ENCODE data around the gene CEP70. TPM values are rescaled to one million over a fixed set of nuclear protein-coding genes. Genes with fewer than 3 reads are reported as not detected.
A peak's percentile ranks its signal among the peaks of the same experiment; 100 is the strongest.
"Not testable (repeated sequence)": the region's sequence is repeated elsewhere in the genome, so short reads cannot be mapped to it uniquely, and the experiment has no call there.

Gene CEP70
- total and polyA plus RNA-seq, 12 donors = 10.6 to 32.2 (median 23.8) TPM

DNA sequence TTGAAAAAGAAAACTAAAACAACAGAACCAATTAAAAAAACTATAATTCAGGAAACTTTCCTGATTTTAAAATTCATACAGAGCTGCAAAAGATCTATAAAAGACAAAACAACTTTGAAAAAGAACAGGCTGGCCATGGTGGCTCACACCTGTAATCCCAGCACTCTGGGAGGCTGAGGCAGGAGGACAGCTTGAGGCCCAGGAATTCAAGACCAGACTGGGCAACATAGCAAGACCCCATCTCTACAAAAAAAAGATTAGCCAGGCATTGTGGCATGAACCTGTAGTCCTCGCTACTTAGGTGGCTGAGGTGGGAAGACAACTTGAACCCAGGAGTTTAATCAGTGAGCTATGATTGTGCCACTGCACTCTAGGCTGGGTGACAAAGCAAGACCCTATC lies 6.7 kb downstream of the CEP70 start:
- peaks cover 0 to 6% (median 0%) of the 10 kb centered on the region in 11 donors for H3K9me3 ChIP-seq
- 100% methylated on average over 1 of the region's 1 CpG for WGBS, 2 donors
- TF ChIP-seq, protein P1, sequence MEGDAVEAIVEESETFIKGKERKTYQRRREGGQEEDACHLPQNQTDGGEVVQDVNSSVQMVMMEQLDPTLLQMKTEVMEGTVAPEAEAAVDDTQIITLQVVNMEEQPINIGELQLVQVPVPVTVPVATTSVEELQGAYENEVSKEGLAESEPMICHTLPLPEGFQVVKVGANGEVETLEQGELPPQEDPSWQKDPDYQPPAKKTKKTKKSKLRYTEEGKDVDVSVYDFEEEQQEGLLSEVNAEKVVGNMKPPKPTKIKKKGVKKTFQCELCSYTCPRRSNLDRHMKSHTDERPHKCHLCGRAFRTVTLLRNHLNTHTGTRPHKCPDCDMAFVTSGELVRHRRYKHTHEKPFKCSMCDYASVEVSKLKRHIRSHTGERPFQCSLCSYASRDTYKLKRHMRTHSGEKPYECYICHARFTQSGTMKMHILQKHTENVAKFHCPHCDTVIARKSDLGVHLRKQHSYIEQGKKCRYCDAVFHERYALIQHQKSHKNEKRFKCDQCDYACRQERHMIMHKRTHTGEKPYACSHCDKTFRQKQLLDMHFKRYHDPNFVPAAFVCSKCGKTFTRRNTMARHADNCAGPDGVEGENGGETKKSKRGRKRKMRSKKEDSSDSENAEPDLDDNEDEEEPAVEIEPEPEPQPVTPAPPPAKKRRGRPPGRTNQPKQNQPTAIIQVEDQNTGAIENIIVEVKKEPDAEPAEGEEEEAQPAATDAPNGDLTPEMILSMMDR (IDR thresholded peaks at IDR 0.05) = no peak
- intact Hi-C loops (cut with DNase I) = loop anchor here in 1 of 10 donors (10.0 kb wide), 1 partner anchor 113 kb away; no protein-coding TSS in a partner anchor
- no peaks in the 10 kb centered on the region for H3K27me3 ChIP-seq
- H3K27ac ChIP-seq = no peak overlapping the region
- no peak overlapping the region for H3K4me3 ChIP-seq
- peaks cover 0 to 39% (median 0%) of the 10 kb centered on the region in 9 donors for H3K36me3 ChIP-seq
- ATAC-seq (no peak), DNase-seq (no peak)
- H3K4me1 ChIP-seq = no peaks in the 10 kb centered on the region

DNA sequence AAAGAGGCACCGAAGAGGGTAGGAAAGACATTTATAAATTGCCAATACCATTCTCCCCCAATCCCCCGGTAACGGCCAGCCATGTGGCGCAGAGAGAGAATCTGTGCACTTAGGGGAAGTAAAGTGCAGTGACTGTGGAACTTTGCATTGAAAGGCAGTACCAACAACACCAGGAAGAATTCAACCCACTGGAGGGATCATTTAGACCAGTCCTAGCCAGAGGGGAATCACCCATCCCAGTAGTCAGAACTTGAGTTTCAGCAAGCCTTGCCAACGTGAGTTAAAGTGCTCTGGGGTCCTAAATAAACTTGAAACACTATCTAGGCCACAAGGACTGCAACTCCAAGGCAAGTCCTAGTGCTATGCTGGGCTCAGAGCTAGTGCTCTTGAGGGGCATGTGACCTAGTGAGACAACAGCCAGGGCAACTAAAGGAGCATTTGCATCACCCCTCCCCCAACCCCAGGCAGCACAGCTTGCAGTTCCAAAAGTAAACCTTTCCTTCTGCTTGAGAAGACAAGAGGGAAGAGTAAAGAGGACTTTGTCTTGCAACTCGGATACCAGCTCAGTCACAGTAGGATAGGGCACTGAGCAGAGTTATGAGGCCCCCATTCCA lies 15.0 kb downstream of the CEP70 start:
- peaks cover 0 to 5% (median 0%) of the 10 kb centered on the region in 9 donors for H3K36me3 ChIP-seq
- DNase-seq (no peak), ATAC-seq (peak in 3 of 8 donors; percentile 31 to 56 (median 53))
- intact Hi-C loops (cut with DNase I) = no loop called here
- peaks cover 0 to 17% (median 0%) of the 10 kb centered on the region in 11 donors for H3K9me3 ChIP-seq
- TF ChIP-seq, protein P1 (IDR thresholded peaks at IDR 0.05) = no peak
- WGBS, 2 donors = 83 to 86% methylated on average over 6 of the region's 6 CpGs
- H3K4me3 ChIP-seq = no peak overlapping the region
- no peaks in the 10 kb centered on the region for H3K27me3 ChIP-seq
- H3K4me1 ChIP-seq = peaks cover 0 to 5% (median 0%) of the 10 kb centered on the region in 9 donors
- H3K27ac ChIP-seq = no peak overlapping the region

DNA sequence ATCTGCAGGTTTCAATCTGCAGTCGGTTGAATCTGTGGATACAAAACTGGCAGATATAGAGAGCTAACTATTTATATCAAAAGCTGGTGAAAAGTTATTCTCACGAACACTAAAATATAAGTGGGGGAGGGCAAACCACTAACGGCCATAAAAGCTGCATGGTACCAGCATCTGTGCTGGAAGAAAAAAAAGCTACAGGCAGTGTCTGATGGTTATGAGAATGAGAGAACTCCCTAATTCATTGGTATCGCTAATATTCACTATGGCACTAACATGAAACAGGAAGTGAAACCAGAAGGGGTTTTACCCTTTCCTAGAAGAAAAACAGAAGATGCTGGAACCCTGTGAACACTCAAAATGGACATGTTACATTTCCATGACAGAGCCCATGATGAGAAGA lies 15.9 kb downstream of the CEP70 start:
- Histone ChIP-seq H3K27ac (no peak overlapping the region), H3K9me3 (peaks cover 0 to 26% (median 5%) of the 10 kb centered on the region in 11 donors), H3K4me1 (peaks cover 0 to 5% (median 0%) of the 10 kb centered on the region in 9 donors), H3K36me3 (peaks cover 0 to 12% (median 0%) of the 10 kb centered on the region in 9 donors), H3K4me3 (no peak overlapping the region), H3K27me3 (no peaks in the 10 kb centered on the region)
- intact Hi-C loops (cut with DNase I) = no loop called here
- ATAC-seq (no peak), DNase-seq (no peak)
- TF ChIP-seq, protein P1 (IDR thresholded peaks at IDR 0.05) = no peak
- 77 to 87% methylated on average over 4 of the region's 4 CpGs for WGBS, 2 donors

DNA sequence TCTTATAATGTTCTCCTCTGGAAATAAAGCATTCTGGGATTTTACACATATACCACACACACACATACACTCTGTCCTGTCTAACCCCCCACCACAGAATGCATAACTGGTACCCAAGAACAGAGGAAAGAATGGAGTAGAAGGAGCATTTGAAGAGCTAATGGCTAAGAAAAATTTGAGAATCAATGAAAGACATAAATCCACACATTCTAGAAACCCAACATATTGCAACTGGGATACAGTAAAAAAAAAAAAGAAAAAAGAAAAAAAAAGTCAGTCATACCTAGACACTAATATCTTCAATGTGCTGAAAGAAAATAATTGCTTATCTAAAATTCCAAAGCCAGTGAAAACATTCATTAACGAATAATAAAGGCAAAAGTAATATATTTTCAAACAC lies 20.9 kb downstream of the CEP70 start:
- Histone ChIP-seq H3K9me3 (peaks cover 0 to 31% (median 6%) of the 10 kb centered on the region in 11 donors), H3K4me1 (peaks cover 0 to 2% (median 0%) of the 10 kb centered on the region in 9 donors), H3K27ac (no peak overlapping the region), H3K27me3 (no peaks in the 10 kb centered on the region), H3K36me3 (peaks cover 0 to 48% (median 11%) of the 10 kb centered on the region in 9 donors), H3K4me3 (no peak overlapping the region)
- intact Hi-C loops (cut with DNase I) = no loop called here
- TF ChIP-seq, protein P1 (IDR thresholded peaks at IDR 0.05) = no peak
- 96% methylated on average over 1 of the region's 1 CpG for WGBS, 2 donors
- no peak for ATAC-seq
- DNase-seq = no peak

DNA sequence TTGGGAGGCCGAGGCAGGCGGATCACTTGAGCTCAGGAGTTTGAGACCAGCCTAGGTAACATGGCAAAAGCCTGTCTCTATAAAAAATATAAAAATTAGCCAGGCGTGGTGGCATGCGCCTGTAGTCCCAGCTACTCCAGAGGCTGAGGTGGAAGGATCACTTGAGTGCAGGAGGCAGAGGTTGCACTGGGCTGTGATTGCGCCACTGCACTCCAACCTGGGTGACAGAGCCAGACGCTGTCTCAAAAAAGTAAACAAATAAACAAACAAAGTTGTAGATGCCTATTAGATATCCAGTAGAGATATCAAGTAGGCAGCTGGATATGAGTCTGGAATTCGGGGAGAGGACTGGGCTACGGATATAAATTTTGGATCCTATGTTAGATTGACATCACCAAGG lies 24.4 kb downstream of the CEP70 start:
- DNase-seq, H3K4me3 ChIP-seq, H3K27me3 ChIP-seq, H3K4me1 ChIP-seq, ATAC-seq, H3K27ac ChIP-seq: not testable (repeated sequence)
- peaks cover 0 to 25% (median 6%) of the 10 kb centered on the region in 11 donors for H3K9me3 ChIP-seq
- 97 to 98% methylated on average over 8 of the region's 8 CpGs for WGBS, 2 donors
- H3K36me3 ChIP-seq = peaks cover 0 to 73% (median 11%) of the 10 kb centered on the region in 9 donors
- intact Hi-C loops (cut with DNase I) = loop anchor here in 1 of 10 donors (5.0 kb wide), 1 partner anchor 232 kb away; no protein-coding TSS in a partner anchor
